HepG2 (cell line): ENCODE data around the gene CHPF. TPM values are rescaled to one million over a fixed set of nuclear protein-coding genes. Genes with fewer than 3 reads are reported as not detected.

Experiments
- ASH2L ChIP-seq: fragments of 300-600, 200-600 bp; sonication (generic); IDR thresholded peaks from 2 replicates; pipeline ENCODE4 v1.7.0; 2017; ENCODE audit warnings: low read depth, mild to moderate bottlenecking, moderate library complexity, mixed read lengths, low read length; ENCODE audit not compliant: insufficient read length
- BORCS8-MEF2B ChIP-seq: sonication (generic); formaldehyde crosslinking; IDR thresholded peaks from 2 replicates; pipeline ENCODE4 v1.8.0; 2022; ENCODE audit warnings: mild to moderate bottlenecking, missing genetic modification reagents
- CBX5 ChIP-seq: sonication (generic); formaldehyde crosslinking; IDR thresholded peaks from 2 replicates; pipeline ENCODE4 v1.4.0; 2020; ENCODE audit warnings: missing genetic modification reagents, borderline replicate concordance
- HMGA1 ChIP-seq: sonication (generic); formaldehyde crosslinking; conservative IDR thresholded peaks from 2 replicates; pipeline ENCODE4 v1.4.0; 2020; ENCODE audit warnings: missing genetic modification reagents
- LRRFIP1 ChIP-seq: sonication (generic); formaldehyde crosslinking; conservative IDR thresholded peaks from 2 replicates; pipeline ENCODE4 v1.4.0; 2020; ENCODE audit warnings: missing genetic modification reagents
- MEIS2 ChIP-seq: sonication (generic); formaldehyde crosslinking; IDR thresholded peaks from 2 replicates; pipeline ENCODE4 v1.9.0; 2021; ENCODE audit warnings: mild to moderate bottlenecking, missing genetic modification reagents
- NCOA2 ChIP-seq: sonication (generic); formaldehyde crosslinking; IDR thresholded peaks from 2 replicates; pipeline ENCODE4 v1.8.0; 2022; ENCODE audit warnings: inconsistent platforms
- NCOR1 ChIP-seq: fragments of 200-600 bp; sonication (generic); IDR thresholded peaks from 2 replicates; pipeline ENCODE4 v1.7.0; 2017; ENCODE audit warnings: antibody characterized with exemption, low read length, borderline replicate concordance
- NFE2L1 ChIP-seq: sonication (generic); formaldehyde crosslinking; IDR thresholded peaks from 2 replicates; pipeline ENCODE4 v1.4.0; 2020; ENCODE audit warnings: missing genetic modification reagents, mild to moderate bottlenecking, borderline replicate concordance
- POLR2AphosphoS5 ChIP-seq: IDR thresholded peaks from 2 replicates; pipeline ENCODE4 v1.6.1; 2012; ENCODE audit warnings: low read depth, low read length
- SRSF9 ChIP-seq: fragments of 200-400 bp; formaldehyde crosslinking; IDR thresholded peaks from 2 replicates; pipeline ENCODE4 v1.6.1; 2018; ENCODE audit warnings: borderline replicate concordance, mild to moderate bottlenecking, low read depth, low read length; ENCODE audit not compliant: insufficient read depth, poor library complexity, severe bottlenecking
- TBL1XR1 ChIP-seq: fragments of 150-350 bp; IDR thresholded peaks from 2 replicates; pipeline ENCODE4 v1.6.1; 2014; ENCODE audit warnings: borderline replicate concordance, low read length; ENCODE audit not compliant: partially characterized antibody
- TEF ChIP-seq: sonication (generic); formaldehyde crosslinking; IDR thresholded peaks from 2 replicates; pipeline ENCODE4 v1.5.0; 2020; ENCODE audit warnings: missing genetic modification reagents
- ZNF354B ChIP-seq: sonication (generic); formaldehyde crosslinking; IDR thresholded peaks from 2 replicates; pipeline ENCODE4 v1.8.0; 2022; ENCODE audit warnings: mild to moderate bottlenecking, missing genetic modification reagents
- ZUFSP ChIP-seq: sonication (generic); formaldehyde crosslinking; IDR thresholded peaks from 2 replicates; pipeline ENCODE4 v1.9.0; 2021; ENCODE audit warnings: missing genetic modification reagents, mild to moderate bottlenecking, borderline replicate concordance
- polyA plus RNA-seq, 8 experiments: library from polyadenylated mRNA; depleted of rRNA in 3 of 8; stranded (reverse) in 7 of 8; unstranded in 1 of 8; fragments of >200 nt; fragmentation: Illumina TruSeq in 4 of 8; extraction: Trizol in 4 of 8; gene quantifications; 2 replicates each; pipeline versions ENCODE4 v1.2.1 to v1.2.3, GENCODE V29; 2011 to 2016; ENCODE audit warnings: low read depth in 4 of 8, missing spikeins in 1 of 8, mixed read lengths in 1 of 8; ENCODE audit not compliant: insufficient read depth in 1 of 8
- total RNA-seq, 5 experiments: library from RNA; depleted of rRNA; stranded (reverse); fragments of >200 nt; fragmentation: Illumina TruSeq; extraction: Trizol; gene quantifications; 2 replicates each; pipeline ENCODE4 v1.2.3, GENCODE V29; 2016; ENCODE audit warnings: low read depth in 1 of 5
- TF ChIP-seq, protein P1 (sequence below): sonication (generic); formaldehyde crosslinking; IDR thresholded peaks from 2 replicates; pipeline ENCODE4 v1.5.1; 2020; ENCODE audit warnings: mild to moderate bottlenecking, missing genetic modification reagents, moderate library complexity
- TF ChIP-seq, protein P2 (sequence below): sonication (generic); formaldehyde crosslinking; IDR thresholded peaks from 2 replicates; pipeline ENCODE4 v1.5.0; 2020; ENCODE audit warnings: missing genetic modification reagents

CHPF gene
- total and polyA plus RNA-seq, 2 of the 13 experiments (the other 11 are each of a cell fraction or from before 2014, with no cell fraction given), result 79.6 to 111 TPM

DNA sequence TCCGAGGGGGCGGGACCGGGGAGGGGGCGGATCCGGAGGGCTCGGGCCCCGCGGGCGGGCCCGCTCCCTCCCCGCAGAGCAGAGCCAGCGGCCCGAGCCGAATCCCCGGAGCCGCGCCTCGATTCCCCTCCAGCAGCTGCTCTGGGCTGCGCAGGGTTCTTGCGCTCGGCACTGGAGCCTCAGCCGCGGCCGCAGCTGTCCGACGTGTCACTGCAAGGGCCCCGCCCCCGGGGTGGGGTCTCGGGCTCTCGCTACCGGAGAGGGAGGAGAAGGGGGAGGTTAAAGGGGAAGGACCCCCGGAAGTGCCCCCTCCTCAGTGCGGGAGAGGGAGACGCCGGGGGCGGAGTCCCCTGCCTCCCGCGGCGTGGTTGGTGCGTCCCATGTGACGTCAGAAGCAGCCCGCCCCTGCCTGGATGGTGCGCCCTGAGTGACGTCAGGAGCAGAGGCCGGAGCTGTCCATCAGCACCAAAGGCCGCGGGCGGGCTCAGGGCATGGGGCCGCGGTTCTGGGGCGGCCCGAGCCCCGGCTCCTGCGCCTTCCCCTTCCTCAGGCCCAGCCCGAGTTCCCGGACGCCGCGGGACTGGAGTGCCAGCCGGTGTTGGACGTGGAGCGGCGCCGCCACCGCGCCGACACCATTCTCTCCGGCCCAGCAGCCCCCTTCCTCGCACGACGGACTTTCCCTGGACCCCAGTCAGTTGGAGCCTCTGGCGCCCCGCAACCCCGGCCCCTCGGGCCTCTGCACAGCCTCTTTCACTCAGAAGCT lies at the start of gene CHPF, which contains the start of gene TMEM198 (continued):
- TF ChIP-seq, protein P1, sequence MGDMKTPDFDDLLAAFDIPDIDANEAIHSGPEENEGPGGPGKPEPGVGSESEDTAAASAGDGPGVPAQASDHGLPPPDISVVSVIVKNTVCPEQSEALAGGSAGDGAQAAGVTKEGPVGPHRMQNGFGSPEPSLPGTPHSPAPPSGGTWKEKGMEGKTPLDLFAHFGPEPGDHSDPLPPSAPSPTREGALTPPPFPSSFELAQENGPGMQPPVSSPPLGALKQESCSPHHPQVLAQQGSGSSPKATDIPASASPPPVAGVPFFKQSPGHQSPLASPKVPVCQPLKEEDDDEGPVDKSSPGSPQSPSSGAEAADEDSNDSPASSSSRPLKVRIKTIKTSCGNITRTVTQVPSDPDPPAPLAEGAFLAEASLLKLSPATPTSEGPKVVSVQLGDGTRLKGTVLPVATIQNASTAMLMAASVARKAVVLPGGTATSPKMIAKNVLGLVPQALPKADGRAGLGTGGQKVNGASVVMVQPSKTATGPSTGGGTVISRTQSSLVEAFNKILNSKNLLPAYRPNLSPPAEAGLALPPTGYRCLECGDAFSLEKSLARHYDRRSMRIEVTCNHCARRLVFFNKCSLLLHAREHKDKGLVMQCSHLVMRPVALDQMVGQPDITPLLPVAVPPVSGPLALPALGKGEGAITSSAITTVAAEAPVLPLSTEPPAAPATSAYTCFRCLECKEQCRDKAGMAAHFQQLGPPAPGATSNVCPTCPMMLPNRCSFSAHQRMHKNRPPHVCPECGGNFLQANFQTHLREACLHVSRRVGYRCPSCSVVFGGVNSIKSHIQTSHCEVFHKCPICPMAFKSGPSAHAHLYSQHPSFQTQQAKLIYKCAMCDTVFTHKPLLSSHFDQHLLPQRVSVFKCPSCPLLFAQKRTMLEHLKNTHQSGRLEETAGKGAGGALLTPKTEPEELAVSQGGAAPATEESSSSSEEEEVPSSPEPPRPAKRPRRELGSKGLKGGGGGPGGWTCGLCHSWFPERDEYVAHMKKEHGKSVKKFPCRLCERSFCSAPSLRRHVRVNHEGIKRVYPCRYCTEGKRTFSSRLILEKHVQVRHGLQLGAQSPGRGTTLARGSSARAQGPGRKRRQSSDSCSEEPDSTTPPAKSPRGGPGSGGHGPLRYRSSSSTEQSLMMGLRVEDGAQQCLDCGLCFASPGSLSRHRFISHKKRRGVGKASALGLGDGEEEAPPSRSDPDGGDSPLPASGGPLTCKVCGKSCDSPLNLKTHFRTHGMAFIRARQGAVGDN (CRISPR knock-in tag), result peak; percentile 78
- TF ChIP-seq POLR2AphosphoS5, result peak; percentile 93
- TF ChIP-seq TBL1XR1, result no peak
- no peak for TF ChIP-seq SRSF9
- TF ChIP-seq ASH2L, result peak; percentile 62
- TF ChIP-seq NCOA2 (CRISPR knock-in tag), result peak; percentile 61
- TF ChIP-seq CBX5 (CRISPR knock-in tag), result peak; percentile 72; the same call in 1 of the 2 replicates
- TF ChIP-seq ZUFSP (CRISPR knock-in tag), result no peak
- TF ChIP-seq TEF (CRISPR knock-in tag), result peak; percentile 83
- no peak; the same call in 1 of the 2 replicates for TF ChIP-seq ZNF354B (CRISPR knock-in tag)
- TF ChIP-seq BORCS8-MEF2B (CRISPR knock-in tag), result peak; percentile 82
- peak; percentile 97 for TF ChIP-seq MEIS2 (CRISPR knock-in tag)
- no peak for TF ChIP-seq HMGA1 (CRISPR knock-in tag)
- TF ChIP-seq, protein P2, sequence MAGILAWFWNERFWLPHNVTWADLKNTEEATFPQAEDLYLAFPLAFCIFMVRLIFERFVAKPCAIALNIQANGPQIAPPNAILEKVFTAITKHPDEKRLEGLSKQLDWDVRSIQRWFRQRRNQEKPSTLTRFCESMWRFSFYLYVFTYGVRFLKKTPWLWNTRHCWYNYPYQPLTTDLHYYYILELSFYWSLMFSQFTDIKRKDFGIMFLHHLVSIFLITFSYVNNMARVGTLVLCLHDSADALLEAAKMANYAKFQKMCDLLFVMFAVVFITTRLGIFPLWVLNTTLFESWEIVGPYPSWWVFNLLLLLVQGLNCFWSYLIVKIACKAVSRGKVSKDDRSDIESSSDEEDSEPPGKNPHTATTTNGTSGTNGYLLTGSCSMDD (CRISPR knock-in tag), result peak; percentile 86
- TF ChIP-seq NCOR1, result peak; percentile 65; the same call in 1 of the 2 replicates
- no peak for TF ChIP-seq NFE2L1 (CRISPR knock-in tag)
- TF ChIP-seq LRRFIP1, result 0 out of 2 replicates have a peak, but pooled peaks have one; percentile 26
